K562 (cell line): ENCODE data around the gene PYDC1. TPM values are rescaled to one million over a fixed set of nuclear protein-coding genes. Genes with fewer than 3 reads are reported as not detected.

Experiments used
- ATAC-seq: fragments of 200-7000 bp; cut with Tn5 transposase; 3 replicates; pipeline ENCODE4 v1.9.1; 2020; ENCODE audit warnings: moderate library complexity
- BruUV-seq: library from RNA; stranded (reverse); fragments of 400-500 nt; replicated peaks from 2 replicates; lab custom pipeline; 2021; lab: Mats Ljungman, UMichigan
- CTCF ChIA-PET: fragments of 300-600 bp; formaldehyde crosslinking; extraction: SDS; loops from one replicate; lab custom pipeline; 2021; ENCODE audit warnings: low intra/inter-chr PET ratio; lab: Yijun Ruan, JAX
- POLR2A ChIA-PET: fragments of 300-600, 350-650 bp; sonication (Branson Sonifier 250); formaldehyde crosslinking; extraction: SDS; loops from one replicate; lab custom pipeline; 2021; ENCODE audit warnings: antibody characterized with exemption, inconsistent platforms; lab: Yijun Ruan, JAX
- DNase-seq, 4 experiments: peaks; one replicate each; pipeline versions ENCODE4 v3.0.0 to v3.0.0-alpha.2; 2011 to 2018; ENCODE audit warnings: low spot score in 3 of 4, mixed read lengths in 3 of 4; ENCODE audit errors: extremely low read depth in 1 of 4
- FAIRE-seq: peaks from 2 replicates; lab custom pipeline; 2011; peaks lifted over from hg19 to GRCh38; lab: Jason Lieb, UNC
- H2AFZ ChIP-seq: 2 replicates; pipeline ENCODE4 v1.6.0; 2011; ENCODE audit warnings: low read depth, low read length, control low read depth, inconsistent platforms
- H3K27ac ChIP-seq: fragments of 200-600 bp; 3 replicates; pipeline ENCODE4 v1.8.0; 2011; ENCODE audit warnings: low read depth, mild to moderate bottlenecking, control low read depth, inconsistent platforms, low read length, moderate library complexity, mixed read lengths; ENCODE audit errors: extremely low read depth
- H3K27me3 ChIP-seq, 2 experiments: fragments of 300-600 bp in 1 of 2; 2 replicates in 1 of 2; 3 replicates in 1 of 2; pipeline versions ENCODE4 v1.6.0 to v1.8.0; 2011; ENCODE audit warnings: inconsistent platforms in 2 of 2, low read length in 2 of 2, mild to moderate bottlenecking in 1 of 2, mixed read lengths in 1 of 2, moderate library complexity in 1 of 2; ENCODE audit not compliant: control insufficient read depth in 2 of 2, insufficient read depth in 2 of 2
- H3K36me3 ChIP-seq: fragments of 300-600 bp; 3 replicates; pipeline ENCODE4 v1.8.0; 2011; ENCODE audit warnings: mild to moderate bottlenecking, low read length, inconsistent platforms; ENCODE audit not compliant: control insufficient read depth, insufficient read depth
- H3K4me1 ChIP-seq, 2 experiments: fragments of 200-600 bp in 1 of 2; replicated peaks in 1 of 2; 2 replicates in 1 of 2; 3 replicates in 1 of 2; pipeline versions ENCODE4 v1.5.1 to v1.8.0; 2011; ENCODE audit warnings: inconsistent platforms in 2 of 2, low read length in 2 of 2, mild to moderate bottlenecking in 1 of 2, mixed read lengths in 1 of 2, moderate library complexity in 1 of 2; ENCODE audit not compliant: control insufficient read depth in 2 of 2, insufficient read depth in 2 of 2
- H3K4me2 ChIP-seq: 2 replicates; pipeline ENCODE4 v1.6.1; 2011; ENCODE audit warnings: low read length, control low read depth, inconsistent platforms, mixed read lengths; ENCODE audit not compliant: insufficient read depth
- H3K4me3 ChIP-seq: fragments of 200-600 bp; sonication (generic), shearing (Covaris generic); 2 replicates; pipeline ENCODE4 v1.5.1; 2016; ENCODE audit warnings: control low read depth, inconsistent platforms
- H3K79me2 ChIP-seq: fragments of 200-600 bp; 3 replicates; pipeline ENCODE4 v1.8.0; 2011; ENCODE audit warnings: low read length, inconsistent platforms; ENCODE audit not compliant: control insufficient read depth, insufficient read depth
- H3K9ac ChIP-seq, 2 experiments: 2 replicates each; pipeline versions ENCODE4 v1.6.0 to v1.6.1; 2011; ENCODE audit warnings: low read depth in 2 of 2, low read length in 2 of 2, control low read depth in 1 of 2, inconsistent platforms in 1 of 2, mild to moderate bottlenecking in 1 of 2, mixed read lengths in 1 of 2; ENCODE audit not compliant: insufficient read depth in 1 of 2
- H3K9me1 ChIP-seq: one replicate; pipeline ENCODE4 v1.6.0; 2011; ENCODE audit warnings: inconsistent platforms, mild to moderate bottlenecking, low read length, moderate library complexity; ENCODE audit not compliant: control insufficient read depth, insufficient read depth
- H3K9me3 ChIP-seq: replicated peaks from 2 replicates; pipeline ENCODE4 v1.5.1; 2011; ENCODE audit warnings: low read depth, low read length, inconsistent platforms; ENCODE audit not compliant: control insufficient read depth, insufficient read depth
- H4K20me1 ChIP-seq: replicated peaks from 2 replicates; pipeline ENCODE4 v1.6.1; 2011; ENCODE audit warnings: low read length, inconsistent platforms, mixed read lengths; ENCODE audit not compliant: control insufficient read depth, insufficient read depth
- ADNP ChIP-seq: fragments of 200-800 bp; sonication (Bioruptor generic); IDR thresholded peaks from 2 replicates; pipeline ENCODE4 v1.6.1; 2016; ENCODE audit warnings: missing genetic modification characterization, missing compliant biosample characterization
- ARID3A ChIP-seq: IDR thresholded peaks from 2 replicates; pipeline ENCODE4 v1.6.1; 2012; ENCODE audit warnings: low read depth, low read length, improper control_type of control experiment, borderline replicate concordance
- BCOR ChIP-seq: fragments of 450-650 bp; IDR thresholded peaks from 2 replicates; pipeline ENCODE4 v1.6.1; 2016
- CLOCK ChIP-seq: fragments of 250-450 bp; sonication (Bioruptor Pico); IDR thresholded peaks from 2 replicates; pipeline ENCODE4 v1.4.0; 2020; ENCODE audit warnings: mild to moderate bottlenecking, moderate library complexity, borderline replicate concordance
- ETV5 ChIP-seq: sonication (generic); formaldehyde crosslinking; IDR thresholded peaks from 2 replicates; pipeline ENCODE4 v1.4.0; 2020; ENCODE audit warnings: low read depth, mild to moderate bottlenecking, missing genetic modification reagents
- HNRNPK ChIP-seq: fragments of 200-400 bp; formaldehyde crosslinking; IDR thresholded peaks from one replicate; pipeline ENCODE4 v1.6.1; 2018; ENCODE audit warnings: mild to moderate bottlenecking, low read depth, low read length; ENCODE audit not compliant: poor library complexity, severe bottlenecking
- NCOA6 ChIP-seq: fragments of 450-650 bp; IDR thresholded peaks from 2 replicates; pipeline ENCODE4 v1.6.1; 2017; ENCODE audit warnings: mild to moderate bottlenecking
- PRPF4 ChIP-seq: fragments of 200-400 bp; formaldehyde crosslinking; IDR thresholded peaks from one replicate; pipeline ENCODE4 v1.6.1; 2017; ENCODE audit warnings: low read length, low read depth, mild to moderate bottlenecking; ENCODE audit not compliant: insufficient read depth, poor library complexity, severe bottlenecking
- RBM25 ChIP-seq: fragments of 200-400 bp; formaldehyde crosslinking; IDR thresholded peaks from 2 replicates; pipeline ENCODE4 v1.6.1; 2018; ENCODE audit warnings: low read length, low read depth, moderate library complexity; ENCODE audit not compliant: severe bottlenecking
- ZBTB34 ChIP-seq: fragments of 250-450 bp; sonication (Bioruptor Pico); IDR thresholded peaks from 2 replicates; pipeline ENCODE4 v1.8.0; 2021; ENCODE audit warnings: mild to moderate bottlenecking, moderate library complexity
- ZBTB9 ChIP-seq: fragments of 450-650 bp; formaldehyde crosslinking; IDR thresholded peaks from 2 replicates; pipeline ENCODE4 v1.4.0; 2020; ENCODE audit warnings: mild to moderate bottlenecking, moderate library complexity
- ZC3H8 ChIP-seq: fragments of 450-650 bp; IDR thresholded peaks from 2 replicates; pipeline ENCODE4 v1.6.1; 2017
- ZFPM2 ChIP-seq: fragments of 250-450 bp; sonication (Bioruptor Pico); IDR thresholded peaks from 2 replicates; pipeline ENCODE4 v1.5.1; 2022; ENCODE audit warnings: mild to moderate bottlenecking
- ZNF24 ChIP-seq: fragments of 450-650 bp; IDR thresholded peaks from 2 replicates; pipeline ENCODE4 v1.6.1; 2016
- ZNF778 ChIP-seq: fragments of 450-650 bp; formaldehyde crosslinking; IDR thresholded peaks from 2 replicates; pipeline ENCODE4 v1.4.0; 2020; ENCODE audit warnings: mild to moderate bottlenecking, moderate library complexity
- WGBS: fragments of 100-300 bp; shearing (Covaris generic); methylation state at CpG from one replicate; pipeline ENCODE4 v1.1.6; 2016; ENCODE audit warnings: low coverage, mixed read lengths; ENCODE audit not compliant: insufficient coverage; ENCODE audit errors: missing lambda C conversion rate; 5-methylcytosine and 5-hydroxymethylcytosine counted together
- in situ Hi-C: fragments of 300-500 bp; cut with MboI; formaldehyde crosslinking; loops from 4 replicates; pipeline ENCODE4 v1.15.0; 2018; ENCODE audit warnings: inconsistent platforms, mixed read lengths
- intact Hi-C: fragments of 100-400 bp; cut with micrococcal nuclease; formaldehyde crosslinking; loops from 2 replicates; pipeline ENCODE4 v1.14.2; 2022
- polyA plus RNA-seq, 8 experiments: library from polyadenylated mRNA; depleted of rRNA in 4 of 8; stranded (reverse) in 5 of 8; unstranded in 3 of 8; fragments of >200 nt; fragmentation: Nextera tagmentation in 2 of 8; fragmentation: Illumina TruSeq in 1 of 8; extraction: Ambion mirVana in 2 of 8; extraction: Trizol in 1 of 8; gene quantifications; 2 replicates each; pipeline versions ENCODE4 v1.2.1 to v1.2.3, GENCODE V29; 2011 to 2014; ENCODE audit warnings: inconsistent platforms in 1 of 8, missing spikeins in 1 of 8
- total RNA-seq, 7 experiments: library from RNA; depleted of rRNA in 6 of 7; stranded (reverse); fragments of >200 nt in 6 of 7; fragmentation: Illumina TruSeq in 2 of 7; extraction: Trizol in 2 of 7; gene quantifications; 2 replicates each; pipeline versions ENCODE4 v1.2.1 to v1.2.3, GENCODE V29; 2011 to 2021; ENCODE audit warnings: low replicate concordance in 1 of 7

The PYDC1 gene
- total and polyA plus RNA-seq, 9 of the 15 experiments (the other 6 are each of a cell fraction or from before 2014, with no cell fraction given): not detected

- CTCF ChIA-PET: no interaction called here
- Histone ChIP-seq H2AFZ (no peak overlapping the region), H3K27ac (no peak overlapping the region), H4K20me1 (no peaks in the 10 kb centered on the region), H3K9me3 (no peaks in the 10 kb centered on the region), H3K9me1 (no peaks in the 10 kb centered on the region), H3K9ac (no peak overlapping the region), H3K4me1 (peaks cover 11 to 23% of the 10 kb centered on the region in 2 experiments), H3K4me2 (no peak overlapping the region), H3K4me3 (no peak overlapping the region), H3K36me3 (no peaks in the 10 kb centered on the region), H3K27me3 (no peaks in the 10 kb centered on the region), H3K79me2 (no peaks in the 10 kb centered on the region)
- in situ Hi-C loops: no loop called here
- 91% methylated on average over 3 of the region's 3 CpGs for WGBS
- no TSS peak for BruUV-seq
- intact Hi-C loops: no loop called here
- peak in 1 of 4 experiments; percentile 2 for DNase-seq
- no peak for ATAC-seq
- POLR2A ChIA-PET: interaction anchor here (0.6 kb wide), 1 partner anchor 1367 kb away, joined by 3 read pairs; no protein-coding TSS in a partner anchor
- no peak for FAIRE-seq
- TF ChIP-seq ZBTB9 (CRISPR knock-in tag) (no peak), ZNF778 (CRISPR knock-in tag) (no peak), ZNF24 (no peak), NCOA6 (no peak), RBM25 (peak; percentile 67), ADNP (tag) (0 out of 2 replicates have a peak, but pooled peaks have one; percentile 24), BCOR (peak; percentile 64; the same call in 1 of the 2 replicates), HNRNPK (no peak), ETV5 (CRISPR knock-in tag) (no peak), ZBTB34 (no peak), ZFPM2 (CRISPR knock-in tag) (no peak), PRPF4 (no peak), CLOCK (no peak), ZC3H8 (no peak), ARID3A (no peak)
Observed at GRCh38 chr16:31246296-31246695, 29.4 kb upstream of the PYDC1 start.
